Activated CD8-positive, alpha-beta T cell treated with anti-CD3 and anti-CD28 coated beads for 36 hours (primary cell): ENCODE data around the gene PAGR1. TPM values are rescaled to one million over a fixed set of nuclear protein-coding genes. Genes with fewer than 3 reads are reported as not detected.

Source experiments
- ATAC-seq: fragments of 200-7000 bp; cut with Tn5 transposase; one replicate; pipeline ENCODE4 v1.10.0; 2021; ENCODE audit warnings: mild to moderate bottlenecking, moderate library complexity
- CTCF ChIA-PET: fragments of 350-600 bp; sonication (Branson Sonifier 250); formaldehyde crosslinking; loops from one replicate; lab custom pipeline; 2021; ENCODE audit warnings: antibody characterized with exemption; lab: Charles Lee
- POLR2A ChIA-PET: fragments of 350-600 bp; sonication (Branson Sonifier 250); formaldehyde crosslinking; loops from one replicate; lab custom pipeline; 2021; ENCODE audit warnings: antibody characterized with exemption; lab: Charles Lee
- DNase-seq: peaks from one replicate; pipeline ENCODE4 v3.0.0-alpha.2; 2020
- H3K27ac Mint-ChIP-seq: one replicate; pipeline ENCODE4 v1.8.0; 2021; ENCODE audit warnings: mild to moderate bottlenecking, mixed read lengths
- H3K27me3 Mint-ChIP-seq: one replicate; pipeline ENCODE4 v1.8.0; 2021; ENCODE audit warnings: mixed read lengths
- H3K36me3 Mint-ChIP-seq: one replicate; pipeline ENCODE4 v1.8.0; 2021; ENCODE audit warnings: low read depth, mixed read lengths
- H3K4me1 Mint-ChIP-seq: one replicate; pipeline ENCODE4 v1.8.0; 2021; ENCODE audit warnings: low read depth, mixed read lengths
- H3K4me3 Mint-ChIP-seq: one replicate; pipeline ENCODE4 v1.8.0; 2021; ENCODE audit warnings: mild to moderate bottlenecking, moderate library complexity, mixed read lengths
- H3K9me3 Mint-ChIP-seq: one replicate; pipeline ENCODE4 v1.8.0; 2021; ENCODE audit warnings: mixed read lengths
- intact Hi-C: fragments of 100-400 bp; cut with micrococcal nuclease; formaldehyde crosslinking; loops from one replicate; pipeline ENCODE4 v1.10.0; 2022
- total RNA-seq, 2 experiments: library from RNA; stranded (reverse); gene quantifications; one replicate each; pipeline ENCODE4 v1.2.3, GENCODE V29; 2021
- TF ChIP-seq, protein P1 (sequence below): fragments of 200-600 bp; IDR thresholded peaks from one replicate; pipeline ENCODE4 v1.8.0; 2022; ENCODE audit warnings: antibody characterized with exemption, mild to moderate bottlenecking

Gene PAGR1
- total RNA-seq, 2 experiments from 2014 or later, result 26.8 to 29.0 TPM

DNA sequence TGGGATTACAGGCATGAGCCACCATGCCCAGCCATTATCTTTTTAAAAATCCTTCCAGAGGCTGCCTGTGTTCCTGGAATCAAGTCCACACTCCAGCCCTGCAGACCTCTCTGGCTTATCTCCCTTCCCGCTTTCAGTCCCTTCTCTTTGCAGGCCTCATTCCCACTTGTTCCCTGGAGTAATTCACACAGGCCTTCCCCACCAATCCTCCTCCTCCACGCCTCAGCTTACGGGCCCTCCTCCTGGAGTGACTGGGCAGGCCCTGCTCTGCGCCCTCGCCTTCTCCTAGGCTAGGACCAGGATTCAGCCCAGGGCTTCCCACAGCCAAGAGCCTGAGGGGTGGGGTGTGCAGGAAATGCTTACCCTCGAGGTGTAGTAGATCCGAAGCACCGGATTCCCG is 44.3 kb downstream of the PAGR1 start:
- ATAC-seq (no peak), DNase-seq (no peak)
- peaks cover 23% of the 10 kb centered on the region for H3K36me3 Mint-ChIP-seq
- H3K4me1 Mint-ChIP-seq, result peaks cover 18% of the 10 kb centered on the region
- H3K27me3 Mint-ChIP-seq, result no peaks in the 10 kb centered on the region
- POLR2A ChIA-PET, result no interaction called here
- TF ChIP-seq, protein P1, sequence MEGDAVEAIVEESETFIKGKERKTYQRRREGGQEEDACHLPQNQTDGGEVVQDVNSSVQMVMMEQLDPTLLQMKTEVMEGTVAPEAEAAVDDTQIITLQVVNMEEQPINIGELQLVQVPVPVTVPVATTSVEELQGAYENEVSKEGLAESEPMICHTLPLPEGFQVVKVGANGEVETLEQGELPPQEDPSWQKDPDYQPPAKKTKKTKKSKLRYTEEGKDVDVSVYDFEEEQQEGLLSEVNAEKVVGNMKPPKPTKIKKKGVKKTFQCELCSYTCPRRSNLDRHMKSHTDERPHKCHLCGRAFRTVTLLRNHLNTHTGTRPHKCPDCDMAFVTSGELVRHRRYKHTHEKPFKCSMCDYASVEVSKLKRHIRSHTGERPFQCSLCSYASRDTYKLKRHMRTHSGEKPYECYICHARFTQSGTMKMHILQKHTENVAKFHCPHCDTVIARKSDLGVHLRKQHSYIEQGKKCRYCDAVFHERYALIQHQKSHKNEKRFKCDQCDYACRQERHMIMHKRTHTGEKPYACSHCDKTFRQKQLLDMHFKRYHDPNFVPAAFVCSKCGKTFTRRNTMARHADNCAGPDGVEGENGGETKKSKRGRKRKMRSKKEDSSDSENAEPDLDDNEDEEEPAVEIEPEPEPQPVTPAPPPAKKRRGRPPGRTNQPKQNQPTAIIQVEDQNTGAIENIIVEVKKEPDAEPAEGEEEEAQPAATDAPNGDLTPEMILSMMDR, result no peak
- no peaks in the 10 kb centered on the region for H3K9me3 Mint-ChIP-seq
- H3K27ac Mint-ChIP-seq, result no peak overlapping the region
- CTCF ChIA-PET, result interaction anchor here (1.6 to 2.0 kb wide), 2 partner anchors 11 to 41 kb away, joined by 3 to 4 read pairs; no protein-coding TSS in a partner anchor
- intact Hi-C loops, result no loop called here
- no peak overlapping the region for H3K4me3 Mint-ChIP-seq

DNA sequence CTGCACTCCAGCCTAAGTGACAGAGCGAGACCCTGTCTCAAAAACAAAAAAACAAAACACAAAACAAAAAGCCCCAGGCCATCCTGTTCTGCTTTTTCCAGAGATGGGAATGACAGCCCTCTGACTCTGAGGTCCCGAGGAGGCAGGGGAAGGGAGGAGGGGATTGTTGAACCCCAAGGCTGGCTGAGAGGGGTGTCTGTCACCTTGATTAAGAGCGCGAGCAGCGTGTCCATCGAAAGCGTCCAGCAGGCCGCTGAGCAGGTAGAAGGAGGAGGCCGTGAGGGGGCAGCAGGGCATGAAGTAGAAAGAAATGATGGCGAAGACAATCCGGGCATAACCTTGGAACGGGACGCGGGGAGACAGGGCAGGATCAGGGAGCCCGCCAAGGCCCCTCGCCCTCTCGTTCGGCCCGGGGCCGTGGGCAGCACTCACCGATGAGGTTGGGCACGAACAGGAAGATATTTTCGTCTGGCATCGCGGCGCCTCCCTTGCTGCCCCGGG is 46.5 kb downstream of the PAGR1 start:
- peak overlapping the region; percentile 88 for H3K4me3 Mint-ChIP-seq
- intact Hi-C loops, result no loop called here
- DNase-seq (no peak), ATAC-seq (no peak)
- no peaks in the 10 kb centered on the region for H3K9me3 Mint-ChIP-seq
- H3K27ac Mint-ChIP-seq, result peak overlapping the region; percentile 97
- peaks cover 23% of the 10 kb centered on the region for H3K36me3 Mint-ChIP-seq
- no peaks in the 10 kb centered on the region for H3K27me3 Mint-ChIP-seq
- TF ChIP-seq, protein P1, result no peak
- ChIA-PET CTCF (interaction anchor here (1.4 to 2.4 kb wide), 3 partner anchors 13 to 61 kb away, joined by 3 to 13 read pairs (median 4); no protein-coding TSS in a partner anchor), POLR2A (interaction anchor here (1.1 kb wide), 1 partner anchor 99 kb away, joined by 3 read pairs; the partner anchor contains the start of gene TMEM219)
- peaks cover 18% of the 10 kb centered on the region for H3K4me1 Mint-ChIP-seq

- ATAC-seq, result peak; percentile 99
- Mint-ChIP-seq H3K36me3 (peaks cover 23% of the 10 kb centered on the region), H3K4me1 (peaks cover 18% of the 10 kb centered on the region), H3K27ac (peak within 1 kb of the TSS; percentile 97), H3K27me3 (no peaks in the 10 kb centered on the region), H3K4me3 (peak within 1 kb of the TSS; percentile 88), H3K9me3 (no peaks in the 10 kb centered on the region)
- ChIA-PET POLR2A (interaction anchor here (0.6 to 1.7 kb wide), 4 partner anchors 15 to 473 kb away, joined by 3 to 8 read pairs (median 3); partner anchors contain the start of gene TMEM219), CTCF (interaction anchor here (0.7 to 2.4 kb wide), 8 partner anchors 15 to 169 kb away, joined by 3 to 13 read pairs (median 6); partner anchors contain the start of genes PAGR1, TAOK2 and TLCD3B)
- TF ChIP-seq, protein P1, result peak; percentile 66
- intact Hi-C loops, result no loop called here
- peak; percentile 96 for DNase-seq
These were observed 47.1 kb downstream of the PAGR1 start, which contains the start of gene CDIPT for GRCh38 chr16:29862884-29863668. CDIPT (minus strand) TSS chr16:29863226; CDS start chr16:29862857, 369 bp downstream.

- intact Hi-C loops, result no loop called here
- DNase-seq (no peak), ATAC-seq (no peak)
- H3K27me3 Mint-ChIP-seq, result no peaks in the 10 kb centered on the region
- peak overlapping the region; percentile 88 for H3K4me3 Mint-ChIP-seq
- CTCF ChIA-PET, result interaction anchor here (0.7 to 2.4 kb wide), 8 partner anchors 15 to 168 kb away, joined by 3 to 13 read pairs (median 6); partner anchors contain the start of genes PAGR1, TAOK2 and TLCD3B
- no peaks in the 10 kb centered on the region for H3K9me3 Mint-ChIP-seq
- TF ChIP-seq, protein P1, result peak; percentile 20
- H3K4me1 Mint-ChIP-seq, result peaks cover 15% of the 10 kb centered on the region
- H3K36me3 Mint-ChIP-seq, result peaks cover 20% of the 10 kb centered on the region
- peak overlapping the region; percentile 97 for H3K27ac Mint-ChIP-seq
- POLR2A ChIA-PET, result interaction anchor here (0.6 to 1.7 kb wide), 4 partner anchors 16 to 472 kb away, joined by 3 to 8 read pairs (median 3); partner anchors contain the start of gene TMEM219
These were observed 47.7 kb downstream of the PAGR1 start for GRCh38 chr16:29863669-29863984.
